Mucosa of rectum (tissue), 2 donors: ENCODE data around the gene CSNK1G1.

Experiments used
- H3K27ac ChIP-seq, 2 donors: one replicate each; pipeline ENCODE4 v1.7.0; 2013; ENCODE audit warnings: inconsistent platforms in 2 of 2, low read depth in 2 of 2, low read length in 2 of 2
- H3K27me3 ChIP-seq, 2 donors: one replicate each; pipeline ENCODE4 v1.7.0; 2013; ENCODE audit warnings: low read length in 2 of 2; ENCODE audit not compliant: control insufficient read depth in 2 of 2, insufficient read depth in 2 of 2
- H3K36me3 ChIP-seq, 2 donors: one replicate each; pipeline ENCODE4 v1.7.0; 2013; ENCODE audit warnings: low read length in 2 of 2; ENCODE audit not compliant: control insufficient read depth in 2 of 2, insufficient read depth in 2 of 2
- H3K4me1 ChIP-seq, 2 donors: one replicate each; pipeline ENCODE4 v1.7.0; 2013; ENCODE audit warnings: low read length in 2 of 2, mild to moderate bottlenecking in 1 of 2; ENCODE audit not compliant: control insufficient read depth in 2 of 2, insufficient read depth in 2 of 2
- H3K4me3 ChIP-seq, 2 donors: one replicate each; pipeline ENCODE4 v1.7.0; 2013; ENCODE audit warnings: low read length in 2 of 2
- H3K9ac ChIP-seq, 2 donors: one replicate each; pipeline ENCODE4 v1.7.0; 2013; ENCODE audit warnings: low read length in 2 of 2, low read depth in 1 of 2, mild to moderate bottlenecking in 1 of 2
- H3K9me3 ChIP-seq, 2 donors: one replicate each; pipeline ENCODE4 v1.7.0; 2013; ENCODE audit warnings: low read length in 2 of 2; ENCODE audit not compliant: control insufficient read depth in 2 of 2
- donor health status: healthy.
- donor health status: Normal muscosa, but diverticular disease.

The CSNK1G1 gene

GRCh38 chr15:64148168-64148567, 207.8 kb downstream of the CSNK1G1 start:
- H3K36me3 ChIP-seq: peaks cover 13 to 17% of the 10 kb centered on the region in 2 donors
- H3K9ac ChIP-seq: no peak overlapping the region
- H3K9me3 ChIP-seq: no peaks in the 10 kb centered on the region
- no peak overlapping the region for H3K27ac ChIP-seq
- H3K4me1 ChIP-seq: peaks cover 7 to 13% of the 10 kb centered on the region in 2 donors
- no peak overlapping the region for H3K4me3 ChIP-seq
- peaks cover 7 to 13% of the 10 kb centered on the region in 2 donors for H3K27me3 ChIP-seq

DNA sequence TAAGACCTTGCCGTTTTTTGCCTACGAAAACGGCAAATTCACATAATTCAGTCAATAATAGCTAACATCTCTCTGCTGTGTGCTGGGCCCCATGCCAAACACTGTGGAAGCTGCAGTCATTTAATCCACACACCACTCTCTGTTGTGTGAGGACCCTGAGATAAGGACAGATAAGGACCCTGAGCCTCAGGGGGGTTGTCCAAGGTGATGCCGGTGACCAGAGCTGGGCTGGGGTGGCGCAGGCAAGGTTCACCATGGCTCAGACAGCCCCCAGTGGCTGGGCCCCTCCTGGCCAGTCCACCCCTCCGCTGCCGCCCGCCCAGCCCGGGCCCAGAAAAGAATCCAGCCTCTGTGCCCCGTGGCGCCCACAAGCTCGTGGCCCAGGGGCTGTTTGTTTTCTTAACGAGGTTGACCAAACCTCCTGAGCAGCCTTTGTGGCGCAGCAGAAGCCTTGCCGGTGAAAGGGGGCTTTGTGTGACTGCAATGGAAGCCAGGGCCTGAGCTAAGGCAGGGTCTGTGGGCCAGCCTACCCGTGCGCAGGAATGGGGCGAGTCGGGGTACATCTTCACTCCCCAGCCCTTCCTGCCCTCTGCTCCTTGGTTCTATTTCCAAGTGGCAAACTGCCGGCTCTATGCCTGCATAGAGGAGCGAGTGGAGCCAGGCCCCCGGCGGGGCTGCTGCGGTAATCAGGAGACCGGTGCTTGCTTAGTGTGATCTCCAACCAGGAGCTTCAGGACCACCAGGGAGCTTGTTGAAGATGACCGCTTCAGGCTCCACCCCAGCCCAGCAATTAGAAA, 208.9 kb downstream of the CSNK1G1 start:
- Histone ChIP-seq H3K9ac (no peak overlapping the region), H3K4me1 (peaks cover 5 to 7% of the 10 kb centered on the region in 2 donors), H3K36me3 (peaks cover 22 to 25% of the 10 kb centered on the region in 2 donors), H3K27me3 (peaks cover 0 to 3% of the 10 kb centered on the region in 2 donors), H3K27ac (no peak overlapping the region), H3K9me3 (no peaks in the 10 kb centered on the region), H3K4me3 (no peak overlapping the region)

GRCh38 chr15:64146520-64146884, 209.5 kb downstream of the CSNK1G1 start:
- Histone ChIP-seq H3K27ac (no peak overlapping the region), H3K4me3 (no peak overlapping the region), H3K9me3 (no peaks in the 10 kb centered on the region), H3K27me3 (no peaks in the 10 kb centered on the region), H3K36me3 (peaks cover 23 to 29% of the 10 kb centered on the region in 2 donors), H3K9ac (no peak overlapping the region), H3K4me1 (peaks cover 0 to 4% of the 10 kb centered on the region in 2 donors)

DNA sequence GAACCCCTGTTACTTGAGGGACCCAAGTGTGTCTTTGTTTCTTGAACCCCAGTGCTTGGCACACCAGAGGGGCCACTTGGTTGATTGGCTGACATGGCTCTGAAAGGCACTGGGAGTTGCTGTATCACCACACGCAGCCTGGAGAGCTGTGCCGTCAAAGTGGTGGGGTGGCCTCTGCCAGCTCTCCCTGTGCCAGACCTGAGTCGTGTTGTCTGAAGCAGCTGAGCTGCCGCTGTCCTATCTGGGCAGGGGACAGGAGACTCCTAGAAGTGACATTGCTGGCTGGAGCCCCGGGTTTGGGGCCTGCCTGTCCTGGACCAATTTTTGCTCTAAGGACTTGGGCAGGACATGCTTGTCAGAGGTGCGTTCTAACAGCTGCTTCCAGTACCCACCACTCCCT, 209.9 kb downstream of the CSNK1G1 start:
- no peak overlapping the region for H3K27ac ChIP-seq
- peaks cover 0 to 4% of the 10 kb centered on the region in 2 donors for H3K4me1 ChIP-seq
- H3K9ac ChIP-seq: no peak overlapping the region
- peaks cover 27 to 33% of the 10 kb centered on the region in 2 donors for H3K36me3 ChIP-seq
- no peaks in the 10 kb centered on the region for H3K27me3 ChIP-seq
- no peaks in the 10 kb centered on the region for H3K9me3 ChIP-seq
- no peak overlapping the region for H3K4me3 ChIP-seq

DNA sequence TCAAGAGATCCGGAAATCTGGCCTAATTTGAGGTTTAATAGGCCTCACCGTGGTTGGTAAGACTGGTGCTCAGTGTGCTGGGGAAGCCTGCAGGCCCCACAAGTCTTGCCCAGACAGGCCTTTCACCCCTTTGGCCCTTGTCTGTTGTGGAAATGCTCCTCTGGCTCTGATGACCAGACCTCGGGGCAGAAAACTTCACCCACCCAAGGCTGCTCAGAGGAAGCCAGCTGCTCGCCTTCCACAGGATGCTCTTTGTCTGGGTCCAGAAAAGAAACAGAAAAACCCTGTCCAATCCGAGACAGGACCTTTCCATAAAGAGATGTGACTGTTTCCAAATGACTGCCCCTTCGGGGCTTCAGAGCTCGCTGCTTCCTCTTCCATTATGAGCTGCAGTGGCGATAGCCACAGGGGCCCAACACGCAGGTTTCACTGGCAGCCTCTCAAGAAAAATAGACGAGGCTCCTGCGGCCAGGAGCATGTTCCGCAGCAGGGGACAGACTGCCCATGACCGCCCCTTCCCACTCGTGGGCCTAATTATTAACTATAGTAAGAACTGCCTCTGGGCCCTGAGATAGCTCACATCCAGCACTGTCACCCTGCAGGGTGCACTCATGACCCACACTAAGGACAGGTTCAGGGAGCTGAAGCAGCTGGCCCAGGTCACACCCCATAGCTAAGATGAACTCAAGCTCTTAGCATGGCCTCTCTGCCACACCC, 211.2 kb downstream of the CSNK1G1 start:
- H3K27ac ChIP-seq: peak overlapping the region in 1 of 2 donors; percentile 4
- H3K9ac ChIP-seq: no peak overlapping the region
- H3K4me1 ChIP-seq: peaks cover 0 to 2% of the 10 kb centered on the region in 2 donors
- no peak overlapping the region for H3K4me3 ChIP-seq
- no peaks in the 10 kb centered on the region for H3K27me3 ChIP-seq
- H3K36me3 ChIP-seq: peaks cover 29 to 34% of the 10 kb centered on the region in 2 donors
- H3K9me3 ChIP-seq: no peaks in the 10 kb centered on the region

DNA sequence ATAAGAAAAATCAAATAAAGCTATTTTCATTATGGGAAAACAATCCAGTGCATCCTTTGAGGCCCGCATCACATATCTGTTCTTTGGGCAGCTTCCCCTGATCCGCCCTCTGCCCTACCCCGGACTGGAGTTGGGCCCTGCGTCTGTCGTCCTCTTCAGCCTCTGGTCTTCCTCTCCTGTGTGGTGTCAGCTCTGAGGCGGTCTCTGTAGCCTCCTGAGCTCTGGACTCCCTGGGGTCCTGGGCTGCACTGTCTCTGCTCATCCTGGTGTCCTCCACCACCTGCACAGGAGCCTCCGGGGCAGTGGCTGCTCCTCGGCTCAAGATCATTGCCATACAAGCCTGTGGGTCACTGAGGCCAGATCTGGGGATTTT, 211.8 kb downstream of the CSNK1G1 start:
- Histone ChIP-seq H3K9ac (no peak overlapping the region), H3K27me3 (no peaks in the 10 kb centered on the region), H3K4me1 (peaks cover 0 to 2% of the 10 kb centered on the region in 2 donors), H3K36me3 (peaks cover 29 to 34% of the 10 kb centered on the region in 2 donors), H3K4me3 (no peak overlapping the region), H3K27ac (peak overlapping the region in 1 of 2 donors; percentile 4), H3K9me3 (no peaks in the 10 kb centered on the region)

DNA sequence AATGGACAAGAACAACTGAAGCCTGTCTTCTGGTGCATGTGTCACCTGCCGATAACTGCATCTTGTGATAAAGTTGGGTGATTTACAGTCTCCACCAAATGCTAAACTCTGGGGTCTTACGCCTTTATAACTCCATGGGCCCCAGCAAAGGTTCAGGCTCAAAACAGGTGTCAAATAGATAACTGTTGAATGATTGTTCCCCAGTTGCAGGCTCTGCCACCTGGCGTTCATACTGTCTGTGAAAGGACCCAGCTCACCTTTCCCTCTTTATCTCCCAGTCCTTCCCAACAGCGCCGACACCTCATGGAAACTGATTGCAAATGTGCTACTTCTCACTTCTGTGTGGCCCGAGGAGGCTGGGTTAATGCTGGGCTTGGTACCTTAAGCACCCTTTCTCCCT, 212.7 kb downstream of the CSNK1G1 start:
- Histone ChIP-seq H3K4me1 (peaks cover 0 to 2% of the 10 kb centered on the region in 2 donors), H3K4me3 (no peak overlapping the region), H3K9ac (no peak overlapping the region), H3K27me3 (no peaks in the 10 kb centered on the region), H3K27ac (no peak overlapping the region), H3K36me3 (peaks cover 34 to 39% of the 10 kb centered on the region in 2 donors), H3K9me3 (no peaks in the 10 kb centered on the region)

DNA sequence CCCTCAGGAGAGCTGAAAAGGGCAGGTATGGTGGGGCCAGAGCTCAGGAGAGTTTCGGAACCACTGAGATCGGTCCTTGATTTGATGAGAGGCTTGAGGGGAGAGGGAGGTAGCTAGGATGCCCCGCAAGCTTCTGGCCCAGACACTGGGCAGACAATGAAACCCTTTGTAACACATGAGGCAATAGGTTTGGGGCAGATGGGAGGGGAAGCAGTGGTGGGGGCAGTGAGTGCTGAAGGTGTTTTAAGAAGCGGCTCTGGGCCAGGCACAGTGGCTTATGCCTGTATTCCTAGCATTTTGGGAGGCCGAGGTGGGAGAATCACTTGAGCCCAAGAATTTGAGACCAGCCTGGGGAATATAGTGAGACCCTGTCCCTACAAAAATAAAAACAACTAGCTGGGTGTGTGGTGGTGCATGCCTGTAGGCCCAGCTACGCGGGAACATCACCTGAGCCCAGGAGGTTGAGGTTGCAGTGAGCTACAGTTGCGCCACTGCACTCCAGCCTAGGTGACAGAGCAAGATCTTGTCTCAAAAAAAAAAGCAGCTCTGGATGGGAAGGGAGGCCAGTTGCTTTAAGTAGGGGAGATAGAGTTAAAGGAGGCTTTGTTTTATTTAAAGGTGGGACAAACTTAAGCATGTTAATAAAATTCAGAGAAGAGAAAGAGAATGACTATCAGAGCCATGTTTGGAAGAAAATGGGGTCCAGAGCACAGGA, 214.0 kb downstream of the CSNK1G1 start:
- Histone ChIP-seq H3K9ac (no peak overlapping the region), H3K4me1 (peaks cover 0 to 2% of the 10 kb centered on the region in 2 donors), H3K36me3 (peaks cover 46 to 50% of the 10 kb centered on the region in 2 donors), H3K27me3 (no peaks in the 10 kb centered on the region), H3K27ac (no peak overlapping the region), H3K4me3 (no peak overlapping the region), H3K9me3 (no peaks in the 10 kb centered on the region)

DNA sequence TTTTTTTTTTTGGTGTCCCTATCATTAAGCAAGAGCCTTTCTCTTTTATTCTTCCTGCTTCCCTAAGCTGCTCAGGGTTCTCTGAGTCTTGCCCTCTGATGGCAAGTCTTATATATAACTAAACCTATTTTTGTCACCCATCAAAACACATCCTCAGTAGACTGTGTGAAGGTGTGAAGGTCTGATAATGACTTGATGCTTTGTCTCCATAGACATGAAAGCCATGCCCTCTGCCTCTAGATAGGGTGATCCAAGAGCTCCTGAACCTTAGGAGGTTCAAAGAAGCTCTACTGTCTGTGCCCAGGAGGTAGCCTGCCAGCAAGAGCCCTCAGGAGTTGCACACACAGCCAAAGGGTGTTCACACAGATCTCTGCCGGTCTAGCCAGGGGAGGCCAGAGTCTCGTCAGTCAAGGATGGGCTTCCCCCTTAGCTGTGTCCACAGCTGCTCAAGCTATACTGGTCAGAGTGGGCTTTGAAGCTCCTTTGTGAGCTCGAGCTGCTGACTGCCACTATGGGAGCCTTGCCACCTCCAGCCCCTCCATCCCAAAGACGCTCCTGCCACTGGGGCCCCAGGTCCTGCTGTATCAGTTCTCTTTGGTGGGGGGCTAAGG, 217.5 kb downstream of the CSNK1G1 start:
- H3K9ac ChIP-seq: no peak overlapping the region
- H3K27me3 ChIP-seq: no peaks in the 10 kb centered on the region
- peaks cover 60 to 63% of the 10 kb centered on the region in 2 donors for H3K36me3 ChIP-seq
- no peaks in the 10 kb centered on the region for H3K9me3 ChIP-seq
- H3K4me3 ChIP-seq: no peak overlapping the region
- no peak overlapping the region for H3K27ac ChIP-seq
- no peaks in the 10 kb centered on the region for H3K4me1 ChIP-seq
